Keratinocyte (primary cell): Measurements from ENCODE around the gene NEAT1. TPM values are rescaled to one million over a fixed set of nuclear protein-coding genes. Genes with fewer than 3 reads are reported as not detected.

Source experiments
- DNase-seq: peaks from one replicate; pipeline ENCODE4 v3.0.0-alpha.2; 2011; ENCODE audit warnings: low read depth, missing footprints, low spot score
- FAIRE-seq: peaks from 2 replicates; lab custom pipeline; 2011; peaks lifted over from hg19 to GRCh38; lab: Jason Lieb, UNC
- H2AFZ ChIP-seq: 2 replicates; pipeline ENCODE4 v1.6.0; 2012; ENCODE audit warnings: low read length, control low read depth, inconsistent platforms; ENCODE audit not compliant: control insufficient read depth
- H3K27ac ChIP-seq: 2 replicates; pipeline ENCODE4 v1.5.1; 2011; ENCODE audit warnings: low read length; ENCODE audit not compliant: control insufficient read depth, insufficient read depth
- H3K27me3 ChIP-seq: 3 replicates; pipeline ENCODE4 v1.6.0; 2011; ENCODE audit warnings: low read length; ENCODE audit not compliant: control insufficient read depth, insufficient read depth; ENCODE audit errors: extremely low read depth
- H3K36me3 ChIP-seq, 2 experiments: 2 replicates in 1 of 2; 3 replicates in 1 of 2; pipeline ENCODE4 v1.5.1; 2011; ENCODE audit warnings: low read length in 2 of 2, mild to moderate bottlenecking in 1 of 2; ENCODE audit not compliant: control insufficient read depth in 2 of 2, insufficient read depth in 2 of 2; ENCODE audit errors: extremely low read depth in 1 of 2
- H3K4me1 ChIP-seq: 3 replicates; pipeline ENCODE4 v1.5.1; 2011; ENCODE audit warnings: low read length; ENCODE audit not compliant: control insufficient read depth, insufficient read depth; ENCODE audit errors: extremely low read depth
- H3K4me2 ChIP-seq: 3 replicates; pipeline ENCODE4 v1.6.0; 2011; ENCODE audit warnings: low read depth, low read length; ENCODE audit not compliant: control insufficient read depth, insufficient read depth; ENCODE audit errors: extremely low read depth
- H3K4me3 ChIP-seq, 3 experiments: fragments of 200-600 bp in 1 of 3; sonication (generic) in 1 of 3; 2 replicates in 2 of 3; 3 replicates in 1 of 3; pipeline ENCODE4 v1.5.1; 2011 to 2016; ENCODE audit warnings: low read length in 3 of 3, mild to moderate bottlenecking in 3 of 3, control low read depth in 2 of 3, inconsistent platforms in 1 of 3, low read depth in 1 of 3, mixed read lengths in 1 of 3, mixed run types in 1 of 3, moderate library complexity in 1 of 3; ENCODE audit not compliant: control insufficient read depth in 2 of 3, insufficient read depth in 2 of 3; ENCODE audit errors: extremely low read depth in 1 of 3
- H3K79me2 ChIP-seq: 2 replicates; pipeline ENCODE4 v1.6.0; 2012; ENCODE audit warnings: low read length; ENCODE audit not compliant: control insufficient read depth, insufficient read depth
- H3K9ac ChIP-seq: 3 replicates; pipeline ENCODE4 v1.6.0; 2011; ENCODE audit warnings: low read length; ENCODE audit not compliant: control insufficient read depth, insufficient read depth; ENCODE audit errors: extremely low read depth
- H3K9me1 ChIP-seq: 3 replicates; pipeline ENCODE4 v1.6.0; 2011; ENCODE audit warnings: low read length; ENCODE audit not compliant: control insufficient read depth, insufficient read depth; ENCODE audit errors: extremely low read depth
- H3K9me3 ChIP-seq: 2 replicates; pipeline ENCODE4 v1.5.1; 2012; ENCODE audit warnings: low read depth, low read length; ENCODE audit not compliant: control insufficient read depth
- H4K20me1 ChIP-seq: 3 replicates; pipeline ENCODE4 v1.6.0; 2011; ENCODE audit warnings: low read length; ENCODE audit not compliant: control insufficient read depth, insufficient read depth; ENCODE audit errors: extremely low read depth
- EZH2 ChIP-seq: IDR thresholded peaks from one replicate; pipeline ENCODE4 v1.6.1; 2012; ENCODE audit warnings: inconsistent platforms, mild to moderate bottlenecking, low read length, moderate library complexity
- dilution Hi-C: fragments of 300-500 bp; cut with MboI; formaldehyde crosslinking; loops from one replicate; pipeline ENCODE4 v1.7.0; 2020; ENCODE audit warnings: low sequenced_read_pairs; ENCODE audit not compliant: extremely low pct_ligation_motif_present
- polyA plus RNA-seq, 5 experiments: library from polyadenylated mRNA; depleted of rRNA in 3 of 5; stranded (reverse) in 3 of 5; stranded (forward) in 1 of 5; unstranded in 1 of 5; fragments of >200 nt; gene quantifications; 1 replicate in 1 of 5; 2 replicates in 3 of 5; 3 replicates in 1 of 5; pipeline versions ENCODE4 v1.2.1 to v1.2.3, GENCODE V29; 2011 to 2012; ENCODE audit warnings: missing spikeins in 2 of 5, low read depth in 1 of 5, low replicate concordance in 1 of 5
- TF ChIP-seq, protein P1 (sequence below), 3 experiments: IDR thresholded peaks in 1 of 3; conservative IDR thresholded peaks in 1 of 3; optimal IDR thresholded peaks in 1 of 3; 2 replicates in 2 of 3; 3 replicates in 1 of 3; pipeline versions ENCODE3 to v1.5.1; 2011; ENCODE audit warnings: low read length in 3 of 3, mild to moderate bottlenecking in 3 of 3, moderate library complexity in 2 of 3, control low read depth in 1 of 3, inconsistent platforms in 1 of 3; ENCODE audit not compliant: insufficient read depth in 2 of 3; ENCODE audit errors: extremely low read depth in 1 of 3

Gene NEAT1
- polyA plus RNA-seq, 1 donor (not counting 4 experiments of a cell fraction or from before 2014, with no cell fraction given) = 270 TPM

DNA sequence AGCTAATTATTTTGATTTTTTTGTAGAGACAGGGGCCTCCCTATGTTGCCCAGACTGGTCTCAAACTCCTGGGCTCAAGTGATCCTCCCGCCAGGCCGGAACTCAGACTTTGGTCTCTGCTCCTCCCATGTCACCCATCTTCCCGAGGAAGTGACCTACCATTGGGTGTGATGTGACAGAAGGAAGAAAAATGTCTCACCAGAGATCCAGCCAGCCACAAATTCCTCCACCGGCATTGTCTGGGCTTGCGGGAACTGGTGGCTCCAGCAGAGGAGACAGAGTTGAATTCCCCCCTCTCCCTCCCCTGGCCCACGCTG, 40.9 kb upstream of the NEAT1 start:
- Histone ChIP-seq H3K9ac (peak overlapping the region; percentile 84), H3K27ac (peak overlapping the region; percentile 95), H3K4me3 (peak overlapping the region in 2 of 3 experiments; percentile 29 to 36), H3K4me1 (peaks cover 39% of the 10 kb centered on the region), H3K36me3 (no peaks in the 10 kb centered on the region), H2AFZ (peak overlapping the region; percentile 70), H3K9me1 (no peaks in the 10 kb centered on the region), H3K9me3 (no peaks in the 10 kb centered on the region), H3K4me2 (peak overlapping the region; percentile 67), H3K79me2 (peaks cover 2% of the 10 kb centered on the region), H4K20me1 (no peaks in the 10 kb centered on the region), H3K27me3 (no peaks in the 10 kb centered on the region)
- peak; percentile 55 for DNase-seq
- no peak for TF ChIP-seq EZH2
- TF ChIP-seq, protein P1, sequence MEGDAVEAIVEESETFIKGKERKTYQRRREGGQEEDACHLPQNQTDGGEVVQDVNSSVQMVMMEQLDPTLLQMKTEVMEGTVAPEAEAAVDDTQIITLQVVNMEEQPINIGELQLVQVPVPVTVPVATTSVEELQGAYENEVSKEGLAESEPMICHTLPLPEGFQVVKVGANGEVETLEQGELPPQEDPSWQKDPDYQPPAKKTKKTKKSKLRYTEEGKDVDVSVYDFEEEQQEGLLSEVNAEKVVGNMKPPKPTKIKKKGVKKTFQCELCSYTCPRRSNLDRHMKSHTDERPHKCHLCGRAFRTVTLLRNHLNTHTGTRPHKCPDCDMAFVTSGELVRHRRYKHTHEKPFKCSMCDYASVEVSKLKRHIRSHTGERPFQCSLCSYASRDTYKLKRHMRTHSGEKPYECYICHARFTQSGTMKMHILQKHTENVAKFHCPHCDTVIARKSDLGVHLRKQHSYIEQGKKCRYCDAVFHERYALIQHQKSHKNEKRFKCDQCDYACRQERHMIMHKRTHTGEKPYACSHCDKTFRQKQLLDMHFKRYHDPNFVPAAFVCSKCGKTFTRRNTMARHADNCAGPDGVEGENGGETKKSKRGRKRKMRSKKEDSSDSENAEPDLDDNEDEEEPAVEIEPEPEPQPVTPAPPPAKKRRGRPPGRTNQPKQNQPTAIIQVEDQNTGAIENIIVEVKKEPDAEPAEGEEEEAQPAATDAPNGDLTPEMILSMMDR (optimal IDR thresholded peaks at IDR 0.05 in 1 of 3, IDR thresholded peaks at IDR 0.05 in 1 of 3, conservative IDR thresholded peaks at IDR 0.05 in 1 of 3; ENCODE audit: extremely low read depth in 1 of 3, insufficient read depth in 2 of 3, low read length in 3 of 3) = no peak
- FAIRE-seq = peak; percentile 51
- dilution Hi-C loops = no loop called here

DNA sequence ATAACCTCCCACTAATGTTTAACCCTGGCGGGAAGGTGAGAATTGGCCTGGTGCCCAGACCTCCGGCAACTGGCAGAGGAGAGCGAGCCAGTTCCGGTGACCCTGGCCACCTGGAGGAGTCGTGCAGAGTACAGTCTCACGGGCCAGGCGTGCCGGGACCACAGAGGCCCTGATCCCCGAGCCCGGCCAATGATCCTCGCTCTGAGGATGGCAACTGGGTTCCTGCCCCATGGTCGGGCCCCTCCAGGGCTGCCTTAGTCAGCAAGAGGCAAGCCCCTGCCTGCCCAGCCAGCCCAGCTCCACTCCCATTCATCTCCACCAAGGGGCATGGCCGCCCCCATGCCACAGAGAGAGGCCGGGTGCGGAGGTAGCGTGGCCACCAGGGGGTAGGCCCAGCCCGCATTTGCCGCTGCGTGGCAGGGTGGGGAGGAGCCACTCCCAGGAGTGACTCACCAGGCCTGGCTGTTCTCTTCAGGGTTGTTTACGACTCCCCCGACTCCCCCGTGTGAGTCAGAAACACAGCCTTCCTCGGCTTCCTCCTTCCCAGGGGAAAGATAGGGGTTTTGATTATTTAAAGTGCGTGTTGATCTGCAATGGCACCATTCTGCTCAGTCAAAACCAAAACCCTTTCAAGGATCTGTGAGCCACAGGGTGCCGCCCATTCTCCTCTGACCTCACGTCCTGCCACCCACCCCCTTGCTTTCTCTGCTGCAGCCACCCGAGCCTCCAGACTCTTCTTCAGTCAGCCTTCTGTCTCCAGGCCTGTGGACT, 40.4 kb upstream of the NEAT1 start, which contains the start of gene SLC25A45:
Gene SLC25A45 (minus strand): TSS at position 614 of the 771 bp plus-strand sequence. CDS start 695 bp downstream, outside the sequence.
- Histone ChIP-seq H3K9ac (peak within 1 kb of the TSS; percentile 84), H3K4me2 (peak within 1 kb of the TSS; percentile 88), H3K79me2 (peaks cover 6% of the 10 kb centered on the region), H2AFZ (peak within 1 kb of the TSS; percentile 70), H3K36me3 (no peaks in the 10 kb centered on the region), H3K9me3 (no peaks in the 10 kb centered on the region), H3K4me1 (peaks cover 40% of the 10 kb centered on the region), H4K20me1 (no peaks in the 10 kb centered on the region), H3K27me3 (no peaks in the 10 kb centered on the region), H3K4me3 (peak within 1 kb of the TSS; percentile 22 to 47 (median 41)), H3K9me1 (no peaks in the 10 kb centered on the region), H3K27ac (peak within 1 kb of the TSS; percentile 95)
- FAIRE-seq (peak; percentile 56), DNase-seq (peak; percentile 96)
- dilution Hi-C loops = no loop called here
- TF ChIP-seq, protein P1 (optimal IDR thresholded peaks at IDR 0.05 in 1 of 3, IDR thresholded peaks at IDR 0.05 in 1 of 3, conservative IDR thresholded peaks at IDR 0.05 in 1 of 3; ENCODE audit: extremely low read depth in 1 of 3, insufficient read depth in 2 of 3, low read length in 3 of 3) = peak; percentile 83 to 97 (median 89)
- no peak for TF ChIP-seq EZH2
